ENCODE measurements around the gene TRIM9. TPM values are rescaled to one million over a fixed set of nuclear protein-coding genes. Genes with fewer than 3 reads are reported as not detected.

Gene TRIM9
- total RNA-seq, 1 donor from 2014 or later: 1.3 TPM

GRCh38 chr14:51072976-51073375, 21.9 kb downstream of the TRIM9 start:
- H2AFZ ChIP-seq (replicated peaks): no peak overlapping the region
- H3K4me2 ChIP-seq: no peak overlapping the region
- no peak for TF ChIP-seq CTCF (IDR thresholded peaks at IDR 0.05)
- TF ChIP-seq EZH2 (IDR thresholded peaks at IDR 0.05): no peak
- no peak for TF ChIP-seq EZH2phosphoT487 (IDR thresholded peaks at IDR 0.05)
- no peaks in the 10 kb centered on the region for H3K9me3 ChIP-seq (ENCODE audit: low read depth)
- H3K4me1 Mint-ChIP-seq: peaks cover 2% of the 10 kb centered on the region
- no peaks in the 10 kb centered on the region for H3K27me3 Mint-ChIP-seq (ENCODE audit: insufficient read depth, low read depth)
- no peak overlapping the region for H3K9ac ChIP-seq
- no peak overlapping the region for H3K27ac ChIP-seq
- H3K27ac Mint-ChIP-seq: no peak overlapping the region
- H3K36me3 Mint-ChIP-seq: no peaks in the 10 kb centered on the region
- no peak for DNase-seq (ENCODE audit: low spot score)
- no peaks in the 10 kb centered on the region for H3K79me2 ChIP-seq (ENCODE audit: low read depth)
- H3K36me3 ChIP-seq: no peaks in the 10 kb centered on the region
- H3K4me3 Mint-ChIP-seq: no peak overlapping the region
- H3K9me3 Mint-ChIP-seq: peaks cover 9% of the 10 kb centered on the region
- H3K27me3 ChIP-seq: no peaks in the 10 kb centered on the region
- H4K20me1 ChIP-seq (ENCODE audit: low read depth): no peaks in the 10 kb centered on the region
- H3K4me3 ChIP-seq: no peak overlapping the region
- H3F3A ChIP-seq (ENCODE audit: low read depth): no peaks in the 10 kb centered on the region
- no peaks in the 10 kb centered on the region for H3K4me1 ChIP-seq

- H4K20me1 ChIP-seq (ENCODE audit: low read depth): no peaks in the 10 kb centered on the region
- Mint-ChIP-seq H3K4me3 (no peak overlapping the region), H3K27me3 (ENCODE audit: insufficient read depth, low read depth) (no peaks in the 10 kb centered on the region), H3K9me3 (peaks cover 9% of the 10 kb centered on the region), H3K36me3 (no peaks in the 10 kb centered on the region), H3K27ac (no peak overlapping the region), H3K4me1 (peaks cover 3% of the 10 kb centered on the region)
- no peak overlapping the region for H3K9ac ChIP-seq
- TF ChIP-seq CTCF (IDR thresholded peaks at IDR 0.05) (no peak), EZH2 (IDR thresholded peaks at IDR 0.05) (no peak), EZH2phosphoT487 (IDR thresholded peaks at IDR 0.05) (no peak)
- H3K27ac ChIP-seq: no peak overlapping the region
- H3K36me3 ChIP-seq: no peaks in the 10 kb centered on the region
- H3K9me3 ChIP-seq (ENCODE audit: low read depth): no peaks in the 10 kb centered on the region
- DNase-seq (ENCODE audit: low spot score): no peak
- H3K4me3 ChIP-seq: no peak overlapping the region
- H3K27me3 ChIP-seq: no peaks in the 10 kb centered on the region
- no peak overlapping the region for H2AFZ ChIP-seq (replicated peaks)
- H3K79me2 ChIP-seq (ENCODE audit: low read depth): no peaks in the 10 kb centered on the region
- H3F3A ChIP-seq (ENCODE audit: low read depth): no peaks in the 10 kb centered on the region
- no peaks in the 10 kb centered on the region for H3K4me1 ChIP-seq
- no peak overlapping the region for H3K4me2 ChIP-seq
Observed at GRCh38 chr14:51071857-51072256, 23.0 kb downstream of the TRIM9 start.

GRCh38 chr14:51070726-51071125, 24.2 kb downstream of the TRIM9 start:
- no peak for DNase-seq (ENCODE audit: low spot score)
- no peak overlapping the region for H3K9ac ChIP-seq
- H3K27me3 Mint-ChIP-seq (ENCODE audit: insufficient read depth, low read depth): no peaks in the 10 kb centered on the region

More at GRCh38 chr14:51070726-51071125, 24.2 kb downstream of the TRIM9 start:
- H3F3A ChIP-seq (ENCODE audit: low read depth): no peaks in the 10 kb centered on the region
- no peak overlapping the region for H2AFZ ChIP-seq (replicated peaks)
- H3K9me3 ChIP-seq (ENCODE audit: low read depth): no peaks in the 10 kb centered on the region
- Mint-ChIP-seq H3K36me3 (no peaks in the 10 kb centered on the region), H3K9me3 (peaks cover 9% of the 10 kb centered on the region), H3K4me3 (no peak overlapping the region), H3K27ac (no peak overlapping the region), H3K4me1 (peaks cover 3% of the 10 kb centered on the region)
- H3K27ac ChIP-seq: no peak overlapping the region
- no peak overlapping the region for H3K4me2 ChIP-seq
- H4K20me1 ChIP-seq (ENCODE audit: low read depth): no peaks in the 10 kb centered on the region
- no peaks in the 10 kb centered on the region for H3K27me3 ChIP-seq
- TF ChIP-seq CTCF (IDR thresholded peaks at IDR 0.05) (no peak), EZH2 (IDR thresholded peaks at IDR 0.05) (no peak), EZH2phosphoT487 (IDR thresholded peaks at IDR 0.05) (no peak)
- no peaks in the 10 kb centered on the region for H3K79me2 ChIP-seq (ENCODE audit: low read depth)
- H3K36me3 ChIP-seq: no peaks in the 10 kb centered on the region
- H3K4me1 ChIP-seq: no peaks in the 10 kb centered on the region
- no peak overlapping the region for H3K4me3 ChIP-seq

All from neural progenitor cell (in vitro differentiated cells).